Activated T-helper 2 cell treated with anti-CD3 and anti-CD28 coated beads, Interferon-gamma antibody, Interleukin-2, Interleukin-4, amounts not matched to agents 10 μg/mL and 5 μg/mL and 100 μg/mL, durations not matched to agents 14 hours and 24 hours and 36 hours (primary cell): ENCODE measurements around the gene KRTAP9-7. TPM values are rescaled to one million over a fixed set of nuclear protein-coding genes. Genes with fewer than 3 reads are reported as not detected.
A peak's percentile ranks its signal among the peaks of the same experiment; 100 is the strongest.

ENCODE experiments used
- DNase-seq: peaks from one replicate; pipeline ENCODE4 v3.0.0; 2021; ENCODE audit warnings: low spot score
- H3K27ac Mint-ChIP-seq: one replicate; pipeline ENCODE4 v1.8.0; 2021; ENCODE audit warnings: mixed read lengths
- H3K27me3 Mint-ChIP-seq: one replicate; pipeline ENCODE4 v1.8.0; 2021; ENCODE audit warnings: low read depth, mixed read lengths
- H3K36me3 Mint-ChIP-seq: one replicate; pipeline ENCODE4 v1.8.0; 2021; ENCODE audit warnings: low read depth, mixed read lengths
- H3K4me1 Mint-ChIP-seq: one replicate; pipeline ENCODE4 v1.8.0; 2021; ENCODE audit warnings: low read depth, mixed read lengths
- H3K4me3 Mint-ChIP-seq: one replicate; pipeline ENCODE4 v1.8.0; 2021; ENCODE audit warnings: low read depth, mild to moderate bottlenecking, moderate library complexity, mixed read lengths
- H3K9me3 Mint-ChIP-seq: one replicate; pipeline ENCODE4 v1.8.0; 2021; ENCODE audit warnings: mixed read lengths
- intact Hi-C: fragments of 100-400 bp; cut with micrococcal nuclease; formaldehyde crosslinking; loops from one replicate; pipeline ENCODE4 v1.15.1; 2023
- total RNA-seq: library from RNA; stranded (reverse); gene quantifications from 2 replicates; pipeline ENCODE4 v1.2.3, GENCODE V29; 2022

Gene KRTAP9-7
- total RNA-seq, 1 donor from 2014 or later = not detected

DNA sequence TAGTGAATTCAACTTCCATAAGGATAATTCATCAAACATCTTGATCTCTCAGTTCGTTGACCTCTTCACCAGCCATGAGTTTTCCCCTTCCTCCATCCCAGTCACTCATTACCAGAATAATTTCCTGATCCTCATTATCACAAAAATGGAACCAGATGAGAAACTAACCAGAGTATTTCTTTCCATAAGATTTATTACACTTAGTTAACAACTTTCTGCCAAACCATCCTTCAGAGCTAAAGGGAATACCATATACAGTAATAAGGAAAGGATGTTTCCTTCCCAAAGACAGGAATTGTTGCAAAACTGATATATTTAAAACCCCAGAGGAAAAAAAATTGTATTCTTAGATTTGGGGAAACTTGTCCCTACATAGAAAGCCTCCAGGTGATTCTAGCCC, 18.5 kb downstream of the KRTAP9-7 start:
- Mint-ChIP-seq H3K36me3 (no peaks in the 10 kb centered on the region), H3K4me1 (no peaks in the 10 kb centered on the region), H3K9me3 (no peaks in the 10 kb centered on the region), H3K27me3 (peaks cover 4% of the 10 kb centered on the region), H3K27ac (no peak overlapping the region), H3K4me3 (no peak overlapping the region)
- DNase-seq = no peak
- intact Hi-C loops = no loop called here

DNA sequence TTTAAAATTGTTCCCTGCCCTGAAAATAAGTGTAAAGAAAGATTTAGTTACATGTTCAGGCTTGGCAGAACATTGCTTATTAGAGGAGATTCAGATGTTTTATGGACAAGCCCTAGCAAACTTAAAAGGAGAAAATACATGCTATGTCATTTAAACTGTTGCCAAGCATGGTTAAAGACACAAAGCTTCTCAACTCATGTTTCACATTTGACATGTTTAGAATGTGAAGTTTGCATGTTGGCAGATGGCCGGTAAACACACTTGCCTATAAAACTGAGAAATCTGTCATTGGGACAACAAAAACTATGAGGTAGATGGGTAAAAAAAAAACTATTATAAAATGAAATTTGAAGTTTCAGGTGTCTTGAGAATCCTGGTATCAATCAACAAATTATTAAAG, 21.3 kb downstream of the KRTAP9-7 start:
- Mint-ChIP-seq H3K4me3 (no peak overlapping the region), H3K36me3 (no peaks in the 10 kb centered on the region), H3K9me3 (no peaks in the 10 kb centered on the region), H3K4me1 (no peaks in the 10 kb centered on the region), H3K27ac (no peak overlapping the region), H3K27me3 (peaks cover 6% of the 10 kb centered on the region)
- intact Hi-C loops = no loop called here
- no peak for DNase-seq

DNA sequence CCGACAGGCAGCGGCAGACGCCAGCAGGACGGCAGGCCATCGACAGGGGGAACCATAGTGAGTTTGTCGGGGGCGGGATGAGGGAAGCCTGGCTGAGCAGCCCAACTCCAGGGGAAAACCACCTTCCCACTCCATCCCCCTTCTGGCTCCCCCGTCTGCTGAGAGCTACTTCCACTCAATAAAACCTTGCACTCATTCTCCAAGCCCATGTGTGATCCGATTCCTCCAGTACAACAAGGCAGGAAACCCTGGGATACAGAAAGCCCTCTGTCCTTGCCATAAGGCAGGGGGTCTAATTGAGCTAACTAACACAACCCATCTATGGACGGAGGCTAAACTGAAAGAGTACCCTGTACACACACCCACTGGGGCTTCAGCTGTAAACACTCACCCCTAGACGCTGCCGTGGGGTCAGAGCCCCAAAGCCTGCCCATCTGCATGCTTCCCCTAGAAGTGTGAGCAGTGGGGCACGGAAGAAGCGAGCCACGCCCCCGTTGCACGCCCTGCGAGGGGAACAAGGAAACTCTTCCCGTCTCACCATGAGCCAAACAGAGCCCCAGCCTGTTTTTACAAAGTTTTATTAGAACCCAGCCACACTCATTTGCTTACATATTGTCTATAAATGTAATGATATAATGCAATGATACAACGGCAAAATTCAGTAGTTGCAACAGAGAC, 23.1 kb downstream of the KRTAP9-7 start:
- no peaks in the 10 kb centered on the region for H3K36me3 Mint-ChIP-seq
- H3K4me1 Mint-ChIP-seq = no peaks in the 10 kb centered on the region
- intact Hi-C loops = no loop called here
- H3K9me3 Mint-ChIP-seq = no peaks in the 10 kb centered on the region
- DNase-seq = no peak
- no peak overlapping the region for H3K4me3 Mint-ChIP-seq
- H3K27me3 Mint-ChIP-seq = peaks cover 3% of the 10 kb centered on the region
- no peak overlapping the region for H3K27ac Mint-ChIP-seq

DNA sequence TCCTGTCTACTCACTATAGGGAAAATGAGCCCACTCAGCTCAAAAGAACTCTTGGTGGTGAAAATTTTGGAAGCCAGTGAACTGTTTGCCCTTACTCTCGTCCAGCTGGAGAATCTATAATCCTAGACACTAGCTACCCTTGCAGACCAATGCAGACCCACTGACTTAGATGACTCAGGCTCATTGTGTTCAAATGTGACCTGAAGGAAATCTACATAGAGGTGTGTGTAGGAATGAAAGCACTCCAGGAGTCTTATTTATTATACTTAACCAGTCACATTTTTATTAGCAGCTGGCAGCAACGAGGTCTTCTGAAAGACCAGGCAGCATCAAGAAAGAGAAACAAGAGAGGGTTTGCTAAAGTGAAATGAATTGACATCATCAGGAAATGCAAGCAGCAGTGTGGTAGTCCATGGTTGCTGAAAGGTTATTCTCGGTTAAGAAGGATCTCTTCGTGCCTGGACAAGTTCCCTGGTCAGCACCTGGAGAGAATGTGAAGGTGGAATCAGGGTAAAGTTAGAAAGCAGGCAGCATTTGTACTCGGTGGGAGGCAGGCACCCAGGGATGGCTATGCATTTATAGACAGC, 25.8 kb downstream of the KRTAP9-7 start:
- Mint-ChIP-seq H3K4me1 (no peaks in the 10 kb centered on the region), H3K9me3 (no peaks in the 10 kb centered on the region), H3K4me3 (no peak overlapping the region), H3K36me3 (no peaks in the 10 kb centered on the region), H3K27me3 (peaks cover 2% of the 10 kb centered on the region), H3K27ac (no peak overlapping the region)
- intact Hi-C loops = no loop called here
- no peak for DNase-seq

DNA sequence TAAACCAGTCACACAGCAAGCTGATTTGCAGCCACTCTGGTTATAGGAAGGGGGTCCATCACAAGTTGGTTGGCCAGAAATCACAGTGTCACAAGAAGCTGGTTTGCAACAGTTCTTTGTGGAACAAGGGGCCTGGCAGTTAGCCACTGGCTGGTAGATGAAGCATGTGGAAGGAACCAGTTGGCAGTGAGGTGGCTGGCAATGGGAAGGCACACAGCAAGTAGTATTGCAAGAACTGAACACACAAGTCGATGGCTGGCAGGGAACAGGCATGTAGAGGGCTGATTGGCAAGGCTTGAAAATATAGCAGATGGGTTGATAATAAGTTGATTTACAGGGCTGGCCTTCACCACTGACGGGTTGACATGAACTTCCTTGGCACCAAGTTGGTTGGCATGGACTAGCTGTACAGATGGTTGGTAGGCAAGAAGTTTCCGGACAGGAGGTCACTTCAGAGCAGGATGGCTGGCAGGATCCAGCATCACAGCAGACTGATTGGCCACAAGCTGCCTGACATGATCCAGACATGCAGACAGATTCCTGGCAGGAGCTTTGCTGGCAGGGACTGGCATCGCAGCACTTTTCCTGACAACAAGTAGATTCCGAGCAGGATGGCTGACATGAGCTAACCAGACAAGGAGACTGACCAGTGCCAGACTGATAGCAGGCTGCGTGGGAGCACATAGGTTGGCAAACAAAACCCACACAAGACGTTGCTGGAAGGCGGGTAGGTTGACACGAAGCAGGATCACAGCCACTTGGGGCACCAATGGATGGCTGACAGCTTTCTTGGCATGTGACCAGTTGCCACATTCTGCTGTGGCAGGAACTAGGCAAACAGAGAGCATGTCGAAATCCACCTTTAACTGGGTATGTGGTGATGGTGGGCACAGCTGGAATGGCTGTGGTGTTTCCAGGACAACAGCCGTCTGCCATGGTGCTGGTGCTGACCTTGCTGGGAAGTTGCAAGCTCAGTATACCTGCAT, 26.7 kb downstream of the KRTAP9-7 start, which contains the start of gene KRTAP29-1:
KRTAP29-1 (minus strand) TSS at position 936 of the 986 bp plus-strand sequence; CDS start at position 936, 0 bp downstream.
- no peaks in the 10 kb centered on the region for H3K9me3 Mint-ChIP-seq
- DNase-seq = no peak
- peaks cover 2% of the 10 kb centered on the region for H3K27me3 Mint-ChIP-seq
- H3K27ac Mint-ChIP-seq = no peak within 1 kb of the TSS
- no peak within 1 kb of the TSS for H3K4me3 Mint-ChIP-seq
- H3K4me1 Mint-ChIP-seq = no peaks in the 10 kb centered on the region
- intact Hi-C loops = no loop called here
- no peaks in the 10 kb centered on the region for H3K36me3 Mint-ChIP-seq

DNA sequence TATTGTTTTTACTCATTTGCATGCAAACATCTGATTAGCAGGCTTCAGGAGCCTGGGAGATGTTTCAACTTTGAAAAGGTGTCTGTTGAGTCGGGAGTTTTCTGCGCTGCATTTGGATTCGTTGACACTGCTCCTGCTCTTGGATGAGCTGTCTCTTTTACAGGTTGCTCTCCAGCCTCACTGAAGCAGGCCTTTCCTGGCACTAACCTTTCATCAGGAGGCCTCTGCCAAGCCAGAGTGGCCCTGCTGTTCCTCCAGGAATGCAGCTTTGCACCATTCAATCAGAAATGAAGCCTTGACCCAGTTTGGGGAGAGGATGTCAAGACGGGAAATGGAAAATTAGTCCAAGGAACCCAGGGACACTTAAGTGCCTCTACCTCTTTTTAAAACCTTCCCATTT, 27.5 kb downstream of the KRTAP9-7 start:
- no peak overlapping the region for H3K27ac Mint-ChIP-seq
- no peak for DNase-seq
- intact Hi-C loops = no loop called here
- H3K9me3 Mint-ChIP-seq = no peaks in the 10 kb centered on the region
- peaks cover 4% of the 10 kb centered on the region for H3K4me1 Mint-ChIP-seq
- H3K36me3 Mint-ChIP-seq = no peaks in the 10 kb centered on the region
- no peak overlapping the region for H3K4me3 Mint-ChIP-seq
- H3K27me3 Mint-ChIP-seq = peaks cover 2% of the 10 kb centered on the region

DNA sequence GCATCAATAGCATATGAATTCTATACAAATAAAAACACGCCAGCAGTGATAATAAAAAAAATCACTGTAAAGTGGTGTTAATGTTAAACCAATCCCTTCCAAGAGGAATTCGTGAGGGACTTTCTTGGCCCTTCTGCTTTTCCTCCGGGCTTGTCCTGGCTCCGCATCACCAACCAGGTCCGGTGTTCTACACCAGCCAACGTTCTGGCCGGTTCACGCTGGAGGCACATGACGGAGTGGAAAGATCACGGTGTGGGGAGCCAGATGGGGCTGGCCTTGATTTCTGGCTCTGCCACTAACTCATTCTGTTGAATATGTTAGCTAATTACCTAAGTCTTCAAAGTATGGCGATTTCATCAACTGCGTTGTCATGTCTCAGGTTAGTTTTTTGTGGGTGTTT, 28.6 kb downstream of the KRTAP9-7 start:
- Mint-ChIP-seq H3K9me3 (no peaks in the 10 kb centered on the region), H3K4me3 (no peak overlapping the region), H3K27me3 (peaks cover 2% of the 10 kb centered on the region), H3K36me3 (no peaks in the 10 kb centered on the region), H3K4me1 (peaks cover 15% of the 10 kb centered on the region), H3K27ac (no peak overlapping the region)
- no peak for DNase-seq
- intact Hi-C loops = no loop called here

DNA sequence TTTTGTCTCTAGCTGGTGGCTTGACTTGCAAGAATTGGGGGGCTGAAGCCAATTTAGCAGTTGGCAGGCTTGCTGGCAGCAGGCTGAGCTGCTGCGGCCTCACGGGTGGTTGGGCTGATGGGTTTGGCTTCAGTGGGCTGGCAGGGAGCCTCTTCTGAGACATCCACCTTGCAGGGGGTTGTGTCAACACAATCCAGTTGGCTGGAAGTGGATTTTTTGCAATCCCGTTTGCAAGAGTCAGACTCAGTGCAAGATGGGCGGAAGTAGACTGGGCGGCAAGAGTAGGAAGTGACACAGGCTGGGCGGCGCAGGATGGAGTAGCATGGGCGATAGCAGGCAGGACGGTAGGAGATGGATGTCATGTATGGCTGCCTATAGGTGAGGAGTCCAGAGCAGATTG, 32.1 kb downstream of the KRTAP9-7 start:
- Mint-ChIP-seq H3K9me3 (no peaks in the 10 kb centered on the region), H3K4me1 (peaks cover 24% of the 10 kb centered on the region), H3K36me3 (no peaks in the 10 kb centered on the region), H3K27ac (no peak overlapping the region), H3K4me3 (no peak overlapping the region), H3K27me3 (no peaks in the 10 kb centered on the region)
- intact Hi-C loops = no loop called here
- DNase-seq = no peak

DNA sequence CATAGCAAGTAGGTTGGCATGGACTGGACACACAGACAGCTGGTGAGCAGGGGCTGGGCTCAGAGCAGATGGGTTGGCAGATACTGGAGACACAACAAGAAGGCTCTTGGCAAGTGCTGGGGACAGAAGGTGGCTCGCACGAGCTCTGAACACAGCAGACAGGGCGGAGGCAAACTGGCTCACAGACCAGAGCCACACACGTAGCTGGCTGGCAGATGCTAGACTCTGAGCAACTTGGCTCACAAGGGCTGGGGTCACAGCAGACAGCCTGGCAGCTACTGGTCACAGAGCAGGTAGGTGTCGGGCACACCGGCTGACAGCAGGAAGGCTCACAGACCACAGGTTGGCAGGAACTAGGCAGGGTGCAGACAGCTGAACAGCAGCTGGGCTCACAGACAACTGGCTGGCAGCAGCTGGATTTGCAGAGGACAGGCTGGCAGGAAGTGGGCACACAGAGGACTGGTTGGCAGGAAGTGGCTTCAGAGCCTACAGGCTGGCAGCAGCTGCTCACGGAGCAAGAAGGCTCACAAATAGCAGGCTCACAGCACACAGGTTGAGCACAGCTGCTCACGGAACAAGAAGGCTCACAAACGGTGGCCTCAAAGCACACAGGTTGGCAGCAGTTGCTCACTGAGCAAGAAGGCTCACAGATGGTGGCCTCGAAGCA, 32.9 kb downstream of the KRTAP9-7 start:
- H3K27me3 Mint-ChIP-seq = peaks cover 1% of the 10 kb centered on the region
- H3K4me3 Mint-ChIP-seq = no peak overlapping the region
- intact Hi-C loops = no loop called here
- peak; percentile 30 for DNase-seq
- peaks cover 24% of the 10 kb centered on the region for H3K4me1 Mint-ChIP-seq
- no peaks in the 10 kb centered on the region for H3K36me3 Mint-ChIP-seq
- H3K27ac Mint-ChIP-seq = peak overlapping the region; percentile 9
- no peaks in the 10 kb centered on the region for H3K9me3 Mint-ChIP-seq

DNA sequence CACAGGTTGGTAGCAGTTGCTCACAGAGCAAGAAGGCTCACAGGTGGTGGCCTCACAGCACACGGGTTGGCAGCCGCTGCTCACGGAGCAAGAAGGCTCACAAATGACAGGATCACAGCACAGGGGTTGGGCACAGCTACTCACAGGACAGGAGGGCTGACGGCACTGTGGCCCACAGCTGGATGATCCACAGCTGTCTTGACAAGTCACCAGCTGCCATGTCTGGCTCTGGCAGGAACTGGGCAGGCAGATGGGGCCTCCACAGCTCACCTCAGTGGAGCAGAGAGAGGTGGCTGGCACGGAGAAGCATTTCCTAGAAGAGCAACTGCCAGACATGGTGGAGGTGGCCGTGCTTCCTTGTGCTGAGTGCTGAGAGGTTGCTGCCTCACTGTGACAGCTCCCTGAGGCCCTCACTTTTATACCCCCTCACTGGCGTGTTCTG, 33.4 kb downstream of the KRTAP9-7 start, which contains the start of gene KRTAP16-1:
KRTAP16-1 (minus strand) TSS at position 392 of the 442 bp plus-strand sequence; CDS start at position 336, 56 bp downstream.
- H3K27ac Mint-ChIP-seq = peak within 1 kb of the TSS; percentile 9

DNA sequence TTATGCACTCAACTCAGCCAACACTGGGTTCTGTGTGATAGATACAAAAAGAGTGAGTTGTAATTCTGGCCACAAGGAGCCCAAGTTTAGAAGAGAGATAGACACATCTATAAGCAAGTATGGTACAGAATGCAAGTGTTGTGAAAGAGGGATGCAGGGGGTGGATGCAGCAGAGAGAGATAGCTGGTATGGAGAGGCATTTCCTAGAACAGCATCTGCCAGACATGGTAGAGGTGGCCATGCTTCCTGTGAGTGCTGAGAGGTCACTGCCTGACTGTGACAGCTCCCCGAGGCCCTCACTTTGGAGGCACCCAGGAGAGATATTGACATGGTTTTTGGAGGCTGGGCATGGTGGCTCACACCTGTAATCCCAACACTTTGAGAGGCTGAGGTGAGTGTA, 35.6 kb downstream of the KRTAP9-7 start:
- Mint-ChIP-seq H3K36me3 (no peaks in the 10 kb centered on the region), H3K4me3 (no peak overlapping the region), H3K27me3 (peaks cover 5% of the 10 kb centered on the region), H3K9me3 (no peaks in the 10 kb centered on the region), H3K27ac (no peak overlapping the region), H3K4me1 (peaks cover 24% of the 10 kb centered on the region)
- no peak for DNase-seq
- intact Hi-C loops = no loop called here

More for the DNA sequence above, 33.4 kb downstream of the KRTAP9-7 start, which contains the start of gene KRTAP16-1:
- DNase-seq = no peak
- H3K27me3 Mint-ChIP-seq = peaks cover 2% of the 10 kb centered on the region
- intact Hi-C loops = no loop called here
- no peak within 1 kb of the TSS for H3K4me3 Mint-ChIP-seq
- no peaks in the 10 kb centered on the region for H3K9me3 Mint-ChIP-seq
- H3K4me1 Mint-ChIP-seq = peaks cover 24% of the 10 kb centered on the region
- no peaks in the 10 kb centered on the region for H3K36me3 Mint-ChIP-seq

DNA sequence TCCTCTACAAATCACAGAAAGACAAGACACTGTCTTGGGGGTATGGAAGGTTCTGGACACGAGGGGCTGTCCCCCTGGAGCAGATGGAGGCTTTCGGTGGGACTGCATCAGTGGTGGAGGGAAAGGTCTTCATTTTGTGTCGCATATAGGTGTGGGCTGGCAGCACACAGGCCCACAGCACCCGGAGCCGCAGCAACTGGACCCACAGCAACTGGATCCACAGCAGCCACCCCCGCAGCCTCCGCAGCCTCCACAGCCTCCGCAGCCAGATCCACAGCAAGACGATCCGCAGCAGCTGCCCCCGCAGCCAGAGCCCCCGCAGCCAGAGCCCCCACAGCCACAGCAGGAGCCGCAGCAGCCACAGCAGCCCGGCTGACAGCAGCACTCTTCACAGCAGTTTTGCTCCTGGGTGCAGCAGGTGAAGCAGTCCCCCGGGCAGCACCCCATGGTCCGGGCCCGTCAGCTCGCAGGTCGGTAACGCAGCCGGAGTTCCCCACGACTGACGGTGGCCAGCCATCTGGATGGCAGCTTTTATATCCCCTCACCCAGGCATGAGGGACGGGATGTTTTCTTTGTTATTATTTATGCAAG, 39.8 kb downstream of the KRTAP9-7 start, which contains the start of gene KRTAP17-1:
KRTAP17-1 (minus strand) TSS at position 507 of the 591 bp plus-strand sequence; CDS start at position 447, 60 bp downstream.
- peaks cover 4% of the 10 kb centered on the region for H3K4me1 Mint-ChIP-seq
- no peak for DNase-seq
- intact Hi-C loops = no loop called here
- H3K27me3 Mint-ChIP-seq = peaks cover 9% of the 10 kb centered on the region
- H3K4me3 Mint-ChIP-seq = no peak within 1 kb of the TSS
- H3K36me3 Mint-ChIP-seq = no peaks in the 10 kb centered on the region
- H3K27ac Mint-ChIP-seq = no peak within 1 kb of the TSS
- peaks cover 10% of the 10 kb centered on the region for H3K9me3 Mint-ChIP-seq
